ENCODE data around the gene GDF2. TPM values are rescaled to one million over a fixed set of nuclear protein-coding genes. Genes with fewer than 3 reads are reported as not detected.

The GDF2 gene
- total RNA-seq, 1 experiment from 2014 or later = not detected

DNA sequence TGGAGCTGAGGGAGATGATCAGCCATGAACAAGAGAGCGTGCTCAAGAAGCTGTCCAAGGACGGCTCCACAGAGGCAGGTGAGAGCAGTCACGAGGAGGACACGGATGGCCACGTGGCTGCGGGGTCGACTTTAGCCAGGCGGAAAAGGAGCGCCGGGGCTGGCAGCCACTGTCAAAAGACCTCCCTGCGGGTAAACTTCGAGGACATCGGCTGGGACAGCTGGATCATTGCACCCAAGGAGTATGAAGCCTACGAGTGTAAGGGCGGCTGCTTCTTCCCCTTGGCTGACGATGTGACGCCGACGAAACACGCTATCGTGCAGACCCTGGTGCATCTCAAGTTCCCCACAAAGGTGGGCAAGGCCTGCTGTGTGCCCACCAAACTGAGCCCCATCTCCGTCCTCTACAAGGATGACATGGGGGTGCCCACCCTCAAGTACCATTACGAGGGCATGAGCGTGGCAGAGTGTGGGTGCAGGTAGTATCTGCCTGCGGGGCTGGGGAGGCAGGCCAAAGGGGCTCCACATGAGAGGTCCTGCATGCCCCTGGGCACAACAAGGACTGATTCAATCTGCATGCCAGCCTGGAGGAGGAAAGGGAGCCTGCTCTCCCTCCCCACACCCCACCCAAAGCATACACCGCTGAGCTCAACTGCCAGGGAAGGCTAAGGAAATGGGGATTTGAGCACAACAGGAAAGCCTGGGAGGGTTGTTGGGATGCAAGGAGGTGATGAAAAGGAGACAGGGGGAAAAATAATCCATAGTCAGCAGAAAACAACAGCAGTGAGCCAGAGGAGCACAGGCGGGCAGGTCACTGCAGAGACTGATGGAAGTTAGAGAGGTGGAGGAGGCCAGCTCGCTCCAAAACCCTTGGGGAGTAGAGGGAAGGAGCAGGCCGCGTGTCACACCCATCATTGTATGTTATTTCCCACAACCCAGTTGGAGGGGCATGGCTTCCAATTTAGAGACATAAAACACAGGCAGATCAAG lies 3.3 kb downstream of the GDF2 start:
- H3K14ac ChIP-seq (ENCODE audit: insufficient read depth, low read length) = no peak overlapping the region; the same call in 1 of the 2 replicates
- no peak overlapping the region for H3K27ac ChIP-seq (ENCODE audit: insufficient read length, low read depth, low read length)
- Mint-ChIP-seq H3K4me1 (no peaks in the 10 kb centered on the region), H3K27me3 (ENCODE audit: low read depth) (peaks cover 5% of the 10 kb centered on the region; the same call in 1 of the 2 replicates), H3K36me3 (ENCODE audit: insufficient read depth in 1 of 3, low read depth in 3 of 3) (no peaks in the 10 kb centered on the region), H3K27ac (no peak overlapping the region), H3K4me3 (no peak overlapping the region), H3K9me3 (peaks cover 0 to 2% of the 10 kb centered on the region in 2 experiments; a peak in 2 of 5 replicates)
- no peaks in the 10 kb centered on the region for H3K27me3 ChIP-seq (ENCODE audit: insufficient read depth, low read length)
- no peak overlapping the region for H4K8ac ChIP-seq (replicated peaks; ENCODE audit: insufficient read length, low read depth, low read length)
- H3K23ac ChIP-seq (ENCODE audit: insufficient read length, low read depth, low read length) = no peak overlapping the region
- no peak overlapping the region for H3K18ac ChIP-seq (ENCODE audit: insufficient read length, low read depth, low read length)
- no peaks in the 10 kb centered on the region for H4K20me1 ChIP-seq (ENCODE audit: control insufficient read depth, insufficient read depth, insufficient read length)
- H2AFZ ChIP-seq (ENCODE audit: low read length) = no peak overlapping the region
- TF ChIP-seq, protein P1, sequence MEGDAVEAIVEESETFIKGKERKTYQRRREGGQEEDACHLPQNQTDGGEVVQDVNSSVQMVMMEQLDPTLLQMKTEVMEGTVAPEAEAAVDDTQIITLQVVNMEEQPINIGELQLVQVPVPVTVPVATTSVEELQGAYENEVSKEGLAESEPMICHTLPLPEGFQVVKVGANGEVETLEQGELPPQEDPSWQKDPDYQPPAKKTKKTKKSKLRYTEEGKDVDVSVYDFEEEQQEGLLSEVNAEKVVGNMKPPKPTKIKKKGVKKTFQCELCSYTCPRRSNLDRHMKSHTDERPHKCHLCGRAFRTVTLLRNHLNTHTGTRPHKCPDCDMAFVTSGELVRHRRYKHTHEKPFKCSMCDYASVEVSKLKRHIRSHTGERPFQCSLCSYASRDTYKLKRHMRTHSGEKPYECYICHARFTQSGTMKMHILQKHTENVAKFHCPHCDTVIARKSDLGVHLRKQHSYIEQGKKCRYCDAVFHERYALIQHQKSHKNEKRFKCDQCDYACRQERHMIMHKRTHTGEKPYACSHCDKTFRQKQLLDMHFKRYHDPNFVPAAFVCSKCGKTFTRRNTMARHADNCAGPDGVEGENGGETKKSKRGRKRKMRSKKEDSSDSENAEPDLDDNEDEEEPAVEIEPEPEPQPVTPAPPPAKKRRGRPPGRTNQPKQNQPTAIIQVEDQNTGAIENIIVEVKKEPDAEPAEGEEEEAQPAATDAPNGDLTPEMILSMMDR (conservative IDR thresholded peaks at IDR 0.05) = no peak
- no peak overlapping the region for H2BK120ac ChIP-seq (ENCODE audit: low read depth, low read length, poor library complexity, severe bottlenecking)
- H3K4ac ChIP-seq (ENCODE audit: low read depth, low read length) = no peak overlapping the region
- H3K79me1 ChIP-seq (ENCODE audit: insufficient read depth, low read depth, low read length, poor library complexity, severe bottlenecking) = no peaks in the 10 kb centered on the region
- no peak overlapping the region for H3T11ph ChIP-seq (ENCODE audit: low read length)
- no peak overlapping the region for H2BK20ac ChIP-seq (ENCODE audit: low read depth, low read length, poor library complexity, severe bottlenecking)
- DNase-seq = no peak
- H3K56ac ChIP-seq (ENCODE audit: insufficient read length, low read depth, low read length) = no peak overlapping the region
- WGBS (ENCODE audit: extremely low coverage, insufficient read length, low lambda C conversion rate) = no CpG with 5 or more reads among the region's 30 CpGs
- H4K91ac ChIP-seq (ENCODE audit: insufficient read length, low read depth, low read length) = no peak overlapping the region
- H4K5ac ChIP-seq (ENCODE audit: insufficient read length, low read depth, low read length) = no peak overlapping the region
- no peaks in the 10 kb centered on the region for H3K23me2 ChIP-seq (ENCODE audit: insufficient read length, low read depth, low read length, poor library complexity, severe bottlenecking)
- H2BK15ac ChIP-seq (ENCODE audit: low read depth, low read length) = no peak overlapping the region
- no peaks in the 10 kb centered on the region for H3K79me2 ChIP-seq (ENCODE audit: insufficient read depth, low read length)
- H3K4me1 ChIP-seq (ENCODE audit: insufficient read depth, low read length) = no peaks in the 10 kb centered on the region
- no peak overlapping the region for H2BK12ac ChIP-seq (ENCODE audit: insufficient read length, low read depth, low read length)
- H2AK5ac ChIP-seq (ENCODE audit: insufficient read length, low read length) = no peak overlapping the region
- no peak overlapping the region for H2BK5ac ChIP-seq (ENCODE audit: insufficient read length, low read length)
- H3K9ac ChIP-seq (ENCODE audit: extremely low read depth, insufficient read length, low read length) = no peak overlapping the region
- H3K9me3 ChIP-seq (ENCODE audit: control insufficient read depth, low read depth, low read length) = no peaks in the 10 kb centered on the region
- no peak overlapping the region for H3K4me2 ChIP-seq (ENCODE audit: insufficient read depth, insufficient read length, low read length)
